B cell (primary cell): Measurements from ENCODE around the gene RNF126. TPM values are rescaled to one million over a fixed set of nuclear protein-coding genes. Genes with fewer than 3 reads are reported as not detected.

Experiments
- ATAC-seq: fragments of 200-7000 bp; cut with Tn5 transposase; one replicate; pipeline ENCODE4 v1.10.0; 2021; ENCODE audit warnings: low read depth, mild to moderate bottlenecking, moderate number of reproducible peaks, moderate library complexity
- CTCF ChIA-PET: fragments of 350-600 bp; sonication (Branson Sonifier 250); formaldehyde crosslinking; loops from one replicate; lab custom pipeline; 2021; ENCODE audit warnings: antibody characterized with exemption, inconsistent platforms; lab: Charles Lee
- POLR2A ChIA-PET: fragments of 350-600 bp; sonication (Branson Sonifier 250); formaldehyde crosslinking; loops from one replicate; lab custom pipeline; 2021; ENCODE audit warnings: antibody characterized with exemption; lab: Charles Lee
- DNase-seq: peaks from one replicate; pipeline ENCODE4 v3.0.0; 2013
- H2AFZ ChIP-seq: 2 replicates; pipeline ENCODE4 v1.6.1; 2012; ENCODE audit warnings: mild to moderate bottlenecking, low read depth, low read length; ENCODE audit not compliant: insufficient read depth, poor library complexity, severe bottlenecking
- H3K27ac ChIP-seq, 2 donors: 1 replicate in 1 of 2; 2 replicates in 1 of 2; pipeline ENCODE4 v1.5.1; 2012 to 2013; ENCODE audit warnings: low read length in 2 of 2, mild to moderate bottlenecking in 2 of 2, moderate library complexity in 1 of 2
- H3K27me3 ChIP-seq, 4 experiments: fragments of 200-600 bp in 1 of 4; sonication (generic) in 1 of 4; replicated peaks in 1 of 4; 1 replicate in 2 of 4; 2 replicates in 2 of 4; pipeline versions ENCODE4 v1.6.1 to v1.7.0; 2013 to 2016; ENCODE audit warnings: low read length in 3 of 4, mild to moderate bottlenecking in 2 of 4, mixed read lengths in 1 of 4, moderate library complexity in 1 of 4; ENCODE audit not compliant: insufficient read depth in 4 of 4, control insufficient read depth in 3 of 4; ENCODE audit errors: control extremely low read depth in 1 of 4
- H3K36me3 ChIP-seq, 2 experiments: replicated peaks in 1 of 2; 1 replicate in 1 of 2; 2 replicates in 1 of 2; pipeline versions ENCODE4 v1.6.1 to v1.7.1; 2013; ENCODE audit warnings: low read length in 1 of 2; ENCODE audit not compliant: insufficient read depth in 2 of 2, control insufficient read depth in 1 of 2; ENCODE audit errors: control extremely low read depth in 1 of 2, extremely low read depth in 1 of 2
- H3K4me1 ChIP-seq, 2 donors: fragments of 200-600 bp in 1 of 2; sonication (generic) in 1 of 2; 1 replicate in 1 of 2; 2 replicates in 1 of 2; pipeline versions ENCODE4 v1.5.1 to v1.6.1; 2013 to 2017; ENCODE audit warnings: low read length in 2 of 2; ENCODE audit not compliant: control insufficient read depth in 2 of 2, insufficient read depth in 2 of 2
- H3K4me2 ChIP-seq: replicated peaks from 2 replicates; pipeline ENCODE3; 2012; ENCODE audit warnings: mild to moderate bottlenecking, low read depth, low read length; ENCODE audit not compliant: poor library complexity, severe bottlenecking
- H3K4me3 ChIP-seq, 5 experiments: fragments of 200-600 bp in 1 of 5; sonication (generic) in 1 of 5; 1 replicate in 3 of 5; 2 replicates in 2 of 5; pipeline versions ENCODE4 v1.5.1 to v1.7.0; 2011 to 2016; ENCODE audit warnings: low read length in 4 of 5, mild to moderate bottlenecking in 4 of 5, low read depth in 2 of 5, control low read depth in 1 of 5, moderate library complexity in 1 of 5; ENCODE audit not compliant: insufficient read depth in 1 of 5; ENCODE audit errors: control extremely low read depth in 1 of 5, extremely low read depth in 1 of 5
- H3K79me2 ChIP-seq: fragments of 200-600 bp; sonication (generic); one replicate; pipeline ENCODE4 v1.6.0; 2016; ENCODE audit warnings: low read length; ENCODE audit not compliant: control insufficient read depth, insufficient read depth
- H3K9ac ChIP-seq: fragments of 200-600 bp; sonication (generic); 2 replicates; pipeline ENCODE4 v1.6.1; 2017; ENCODE audit warnings: mild to moderate bottlenecking, low read length, moderate library complexity
- H3K9me3 ChIP-seq, 3 donors: one replicate each; pipeline versions ENCODE4 v1.6.1 to v1.7.1; 2013; ENCODE audit warnings: low read length in 2 of 3; ENCODE audit not compliant: control insufficient read depth in 2 of 3, insufficient read depth in 1 of 3; ENCODE audit errors: control extremely low read depth in 1 of 3
- H4K20me1 ChIP-seq: 2 replicates; pipeline ENCODE4 v1.6.0; 2012; ENCODE audit warnings: mild to moderate bottlenecking, low read length; ENCODE audit not compliant: insufficient read depth, control insufficient read depth, poor library complexity, severe bottlenecking
- H3K27ac Mint-ChIP-seq: one replicate; pipeline ENCODE4 v1.8.0; 2021; ENCODE audit warnings: mixed read lengths
- H3K27me3 Mint-ChIP-seq: one replicate; pipeline ENCODE4 v1.8.0; 2021; ENCODE audit warnings: mixed read lengths
- H3K4me1 Mint-ChIP-seq: one replicate; pipeline ENCODE4 v1.8.0; 2021; ENCODE audit warnings: mixed read lengths
- H3K4me3 Mint-ChIP-seq: one replicate; pipeline ENCODE4 v1.8.0; 2021; ENCODE audit warnings: mixed read lengths
- H3K9me3 Mint-ChIP-seq: one replicate; pipeline ENCODE4 v1.8.0; 2022; ENCODE audit warnings: mixed read lengths; ENCODE audit not compliant: insufficient read depth
- CTCF ChIP-seq: fragments of 200-600 bp; IDR thresholded peaks from one replicate; pipeline ENCODE4 v1.8.0; 2022; ENCODE audit warnings: antibody characterized with exemption, mild to moderate bottlenecking
- EZH2 ChIP-seq: IDR thresholded peaks from 2 replicates; pipeline ENCODE4 v1.6.1; 2012; ENCODE audit warnings: borderline replicate concordance, low read depth, mild to moderate bottlenecking, moderate library complexity, low read length; ENCODE audit not compliant: insufficient read depth, poor library complexity, severe bottlenecking
- WGBS: methylation state at CpG from one replicate; pipeline ENCODE4 v1.1.5; 2013; ENCODE audit warnings: missing lambda C conversion rate; ENCODE audit not compliant: insufficient coverage; 5-methylcytosine and 5-hydroxymethylcytosine counted together
- intact Hi-C: fragments of 100-400 bp; cut with micrococcal nuclease; formaldehyde crosslinking; loops from one replicate; pipeline ENCODE4 v1.10.0; 2022
- polyA plus RNA-seq: library from polyadenylated mRNA; depleted of rRNA; stranded (reverse); fragments of >200 nt; gene quantifications from 2 replicates; pipeline ENCODE4 v1.2.3, GENCODE V29; 2012
- total RNA-seq, 2 donors: library from RNA; stranded (reverse); fragments of 120-200 nt in 1 of 2; gene quantifications; 1 replicate in 1 of 2; 2 replicates in 1 of 2; pipeline versions ENCODE4 v1.2.3 to v1.2.4, GENCODE V29; 2013 to 2022

Gene RNF126
- total and polyA plus RNA-seq, 2 donors (not counting 1 experiment from before 2014, with no cell fraction given) = 74.3 to 118 TPM

- no peak for TF ChIP-seq EZH2
- TF ChIP-seq CTCF = no peak
- H4K20me1 ChIP-seq = peaks cover 99% of the 10 kb centered on the region
- H3K27me3 Mint-ChIP-seq = no peaks in the 10 kb centered on the region
- no peak overlapping the region for H3K9ac ChIP-seq
- ChIA-PET CTCF (interaction anchor here (1.1 kb wide), 1 partner anchor 82 kb away, joined by 3 read pairs; no protein-coding TSS in a partner anchor), POLR2A (interaction anchor here (1.1 kb wide), 1 partner anchor 14 kb away, joined by 3 read pairs; no protein-coding TSS in a partner anchor)
- 91% methylated on average over 13 of the region's 17 CpGs for WGBS
- no peaks in the 10 kb centered on the region for H3K9me3 Mint-ChIP-seq
- DNase-seq (no peak), ATAC-seq (no peak)
- no peak overlapping the region for H2AFZ ChIP-seq
- no peaks in the 10 kb centered on the region for H3K27me3 ChIP-seq
- H3K4me1 Mint-ChIP-seq = peaks cover 53% of the 10 kb centered on the region
- intact Hi-C loops = no loop called here
- H3K36me3 ChIP-seq = peaks cover 0 to 60% of the 10 kb centered on the region in 2 experiments
- no peak overlapping the region for H3K4me3 Mint-ChIP-seq
- no peak overlapping the region for H3K4me2 ChIP-seq
- H3K9me3 ChIP-seq = no peaks in the 10 kb centered on the region
- H3K4me1 ChIP-seq = peaks cover 26 to 40% of the 10 kb centered on the region in 2 donors
- H3K27ac Mint-ChIP-seq = peak overlapping the region; percentile 6
- H3K79me2 ChIP-seq = peaks cover 100% of the 10 kb centered on the region
- H3K27ac ChIP-seq = no peak overlapping the region
- no peak overlapping the region for H3K4me3 ChIP-seq
Measured at GRCh38 chr19:655691-656090, 7.3 kb downstream of the RNF126 start.

- H2AFZ ChIP-seq = no peak overlapping the region
- no peak overlapping the region for H3K4me2 ChIP-seq
- no peak overlapping the region for H3K9ac ChIP-seq
- Mint-ChIP-seq H3K27ac (no peak overlapping the region), H3K4me1 (peaks cover 33% of the 10 kb centered on the region), H3K4me3 (no peak overlapping the region), H3K9me3 (no peaks in the 10 kb centered on the region), H3K27me3 (no peaks in the 10 kb centered on the region)
- TF ChIP-seq CTCF (no peak), EZH2 (no peak)
- H3K27ac ChIP-seq = no peak overlapping the region
- intact Hi-C loops = no loop called here
- H3K4me3 ChIP-seq = no peak overlapping the region
- ATAC-seq (no peak), DNase-seq (no peak)
- H3K36me3 ChIP-seq = peaks cover 0 to 59% of the 10 kb centered on the region in 2 experiments
- 95% methylated on average over 17 of the region's 17 CpGs for WGBS
- H3K4me1 ChIP-seq = peaks cover 5 to 17% of the 10 kb centered on the region in 2 donors
- H3K79me2 ChIP-seq = peaks cover 84% of the 10 kb centered on the region
- H4K20me1 ChIP-seq = peaks cover 99% of the 10 kb centered on the region
- ChIA-PET CTCF (no interaction called here), POLR2A (no interaction called here)
- H3K27me3 ChIP-seq = no peaks in the 10 kb centered on the region
- H3K9me3 ChIP-seq = no peaks in the 10 kb centered on the region
Measured at GRCh38 chr19:653425-653824, 9.6 kb downstream of the RNF126 start.
